ENCODE data around the gene C7orf25. TPM values are rescaled to one million over a fixed set of nuclear protein-coding genes. Genes with fewer than 3 reads are reported as not detected.

Gene C7orf25
- total and polyA plus RNA-seq, 2 of the 13 experiments (the other 11 are each of a cell fraction or from before 2014, with no cell fraction given) = 0.37 to 1.3 TPM

- TF ChIP-seq ZFP41 (CRISPR knock-in tag; IDR thresholded peaks at IDR 0.05; ENCODE audit: borderline replicate concordance) = no peak
- no peak for TF ChIP-seq KLF12 (CRISPR knock-in tag; IDR thresholded peaks at IDR 0.05; ENCODE audit: borderline replicate concordance)
- TF ChIP-seq NAIF1 (CRISPR knock-in tag; IDR thresholded peaks at IDR 0.05; ENCODE audit: borderline replicate concordance) = no peak
Measured at GRCh38 chr7:42910306-42910705, 1.6 kb downstream of the C7orf25 start (continued).

GRCh38 chr7:42907316-42907715, 4.6 kb downstream of the C7orf25 start:
- intact Hi-C loops (cut with micrococcal nuclease; ENCODE audit: unreplicated experiment) = no loop called here
- FAIRE-seq (no peak), ATAC-seq (no peak), DNase-seq (ENCODE audit: low spot score) (no peak)
- H4K20me1 ChIP-seq (ENCODE audit: insufficient read depth, low read length) = no peaks in the 10 kb centered on the region
- TF ChIP-seq ZNF740 (CRISPR knock-in tag; IDR thresholded peaks at IDR 0.05) (no peak), MYNN (CRISPR knock-in tag; IDR thresholded peaks at IDR 0.05; ENCODE audit: low read depth) (no peak), MEIS2 (CRISPR knock-in tag; IDR thresholded peaks at IDR 0.05) (no peak), SMC3 (IDR thresholded peaks at IDR 0.05; ENCODE audit: low read length) (no peak), SCMH1 (CRISPR knock-in tag; IDR thresholded peaks at IDR 0.05; ENCODE audit: borderline replicate concordance) (no peak), REPIN1 (CRISPR knock-in tag; IDR thresholded peaks at IDR 0.05; ENCODE audit: borderline replicate concordance, low read depth) (no peak), SUZ12 (IDR thresholded peaks at IDR 0.05; ENCODE audit: low read depth, low read length) (no peak), HMG20A (CRISPR knock-in tag; IDR thresholded peaks at IDR 0.05; ENCODE audit: borderline replicate concordance) (no peak), GZF1 (CRISPR knock-in tag; IDR thresholded peaks at IDR 0.05) (no peak), IKZF4 (CRISPR knock-in tag; IDR thresholded peaks at IDR 0.05; ENCODE audit: borderline replicate concordance, low read depth, not compliant biosample characterization) (no peak)
- CTCF ChIA-PET (ENCODE audit: low intra/inter-chr PET ratio, low total read pairs) = no interaction called here
- BruUV-seq (replicated peaks) = no TSS peak
- H2AFZ ChIP-seq (ENCODE audit: low read length) = no peak overlapping the region
- no peaks in the 10 kb centered on the region for H3K36me3 ChIP-seq (replicated peaks in 1 of 2; ENCODE audit: control insufficient read depth in 1 of 2, insufficient read depth in 2 of 2, low read length in 2 of 2)
- in situ Hi-C loops (cut with HindIII; ENCODE audit: extremely low pct_ligation_motif_present, low pct_unique_long_range_greater_than_20kb) = no loop called here
- H3K9me3 ChIP-seq (ENCODE audit: low read length) = no peaks in the 10 kb centered on the region
- no peaks in the 10 kb centered on the region for H3K79me2 ChIP-seq (ENCODE audit: insufficient read depth, low read length)
- no peak overlapping the region for H3K27ac ChIP-seq (ENCODE audit: extremely low read length, insufficient read depth, low read length)
- no peak overlapping the region for H3K4me3 ChIP-seq (replicated peaks in 1 of 3; ENCODE audit: insufficient read depth in 1 of 3, low read depth in 2 of 3, low read length in 3 of 3)
- POLR2A ChIA-PET = interaction anchor here (0.8 to 1.6 kb wide), 2 partner anchors 18 to 25 kb away, joined by 3 to 4 read pairs; partner anchors contain the start of genes MRPL32 and PSMA2
- peaks cover 1 to 3% of the 10 kb centered on the region in 2 experiments; a peak in 3 of 5 replicates for H3K27me3 ChIP-seq (ENCODE audit: control insufficient read depth in 1 of 2, insufficient read depth in 2 of 2, low read length in 2 of 2)
- no peak overlapping the region for H3K4me2 ChIP-seq (ENCODE audit: low read depth, low read length)
- H3K9ac ChIP-seq (ENCODE audit: insufficient read depth, low read depth, low read length) = no peak overlapping the region
- H3K4me1 ChIP-seq (ENCODE audit: insufficient read depth, low read length) = peaks cover 54% of the 10 kb centered on the region
